Neural cell (in vitro differentiated cells): ENCODE data around the gene FMN2.

Source experiments
- EP300 ChIP-seq: fragments of 450-650 bp; conservative IDR thresholded peaks from 2 replicates; pipeline ENCODE4 v1.6.1; 2014; ENCODE audit warnings: antibody characterized with exemption, mild to moderate bottlenecking, moderate library complexity; ENCODE audit not compliant: poor library complexity, severe bottlenecking
- EZH2 ChIP-seq: fragments of 200-600, 300-800 bp; shearing (Covaris generic), sonication (generic); IDR thresholded peaks from 2 replicates; pipeline ENCODE4 v1.6.1; 2014; ENCODE audit warnings: antibody characterized with exemption, low read length, borderline replicate concordance, mild to moderate bottlenecking; ENCODE audit not compliant: insufficient read depth, poor library complexity, severe bottlenecking
- MXI1 ChIP-seq: fragments of 450-650 bp; conservative IDR thresholded peaks from 2 replicates; pipeline ENCODE4 v1.6.1; 2014; ENCODE audit warnings: antibody characterized with exemption, mild to moderate bottlenecking; ENCODE audit not compliant: poor library complexity, severe bottlenecking
- POLR2AphosphoS5 ChIP-seq: IDR thresholded peaks from 2 replicates; pipeline ENCODE4 v1.6.1; 2012
- RAD21 ChIP-seq: fragments of 450-650 bp; conservative IDR thresholded peaks from 2 replicates; pipeline ENCODE4 v1.6.1; 2014; ENCODE audit warnings: antibody characterized with exemption, mild to moderate bottlenecking, moderate library complexity
- TAF1 ChIP-seq: IDR thresholded peaks from 2 replicates; pipeline ENCODE4 v1.6.1; 2012; ENCODE audit warnings: low read depth
- TF ChIP-seq, protein P1 (sequence below): fragments of 450-650 bp; IDR thresholded peaks from 2 replicates; pipeline ENCODE4 v1.5.1; 2014; ENCODE audit warnings: antibody characterized with exemption, mild to moderate bottlenecking, moderate library complexity; ENCODE audit not compliant: poor library complexity, severe bottlenecking

DNA sequence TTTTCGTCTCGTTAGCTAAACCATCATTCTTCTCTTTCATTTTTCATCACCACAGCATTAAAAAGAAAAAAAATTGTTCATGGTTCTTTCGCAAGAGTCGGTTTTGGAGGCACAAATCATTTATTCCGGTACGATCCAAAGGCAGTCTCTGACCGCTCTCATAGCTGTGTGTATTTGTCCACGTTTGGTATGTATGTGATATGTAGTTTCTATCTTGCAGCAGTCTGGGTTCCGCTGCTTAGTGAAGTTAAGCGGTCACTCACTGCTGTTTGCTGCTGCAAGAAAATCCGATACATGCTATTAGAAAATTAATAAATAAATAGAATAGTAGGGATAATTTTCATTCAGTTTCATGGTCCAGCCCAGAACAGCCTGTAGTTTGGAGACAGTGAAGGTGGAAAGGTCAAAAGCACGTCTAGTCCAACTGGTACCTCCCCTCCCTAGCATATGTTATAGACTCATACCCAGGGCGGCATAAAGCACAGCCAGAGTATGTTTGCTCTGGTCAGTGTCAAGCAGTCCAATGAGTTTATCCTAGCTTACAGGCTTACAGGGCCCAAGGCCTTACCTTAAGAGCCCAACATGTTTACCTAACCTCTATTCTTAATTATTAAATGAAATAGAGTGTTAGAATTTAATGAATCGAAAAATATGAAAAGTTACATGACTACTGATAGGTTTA lies 2.5 kb downstream of the FMN2 start:
- TF ChIP-seq, protein P1, sequence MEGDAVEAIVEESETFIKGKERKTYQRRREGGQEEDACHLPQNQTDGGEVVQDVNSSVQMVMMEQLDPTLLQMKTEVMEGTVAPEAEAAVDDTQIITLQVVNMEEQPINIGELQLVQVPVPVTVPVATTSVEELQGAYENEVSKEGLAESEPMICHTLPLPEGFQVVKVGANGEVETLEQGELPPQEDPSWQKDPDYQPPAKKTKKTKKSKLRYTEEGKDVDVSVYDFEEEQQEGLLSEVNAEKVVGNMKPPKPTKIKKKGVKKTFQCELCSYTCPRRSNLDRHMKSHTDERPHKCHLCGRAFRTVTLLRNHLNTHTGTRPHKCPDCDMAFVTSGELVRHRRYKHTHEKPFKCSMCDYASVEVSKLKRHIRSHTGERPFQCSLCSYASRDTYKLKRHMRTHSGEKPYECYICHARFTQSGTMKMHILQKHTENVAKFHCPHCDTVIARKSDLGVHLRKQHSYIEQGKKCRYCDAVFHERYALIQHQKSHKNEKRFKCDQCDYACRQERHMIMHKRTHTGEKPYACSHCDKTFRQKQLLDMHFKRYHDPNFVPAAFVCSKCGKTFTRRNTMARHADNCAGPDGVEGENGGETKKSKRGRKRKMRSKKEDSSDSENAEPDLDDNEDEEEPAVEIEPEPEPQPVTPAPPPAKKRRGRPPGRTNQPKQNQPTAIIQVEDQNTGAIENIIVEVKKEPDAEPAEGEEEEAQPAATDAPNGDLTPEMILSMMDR: no peak
- TF ChIP-seq EP300 (no peak), RAD21 (no peak), MXI1 (no peak), EZH2 (no peak), POLR2AphosphoS5 (no peak), TAF1 (no peak)
